ENCODE data around the gene DHX34.

- TF ChIP-seq CTCF (IDR thresholded peaks at IDR 0.05; ENCODE audit: insufficient read depth, low read length, poor library complexity, severe bottlenecking) (no peak), EZH2phosphoT487 (conservative IDR thresholded peaks at IDR 0.05; ENCODE audit: low read length) (no peak)
Measured at GRCh38 chr19:47398707-47399597, 49.8 kb downstream of the DHX34 start.

Measured in SU-DHL-6 (cell line).